GM12865 (cell line): Measurements from ENCODE around the gene P3H4.
"Not testable (repeated sequence)": the region's sequence is repeated elsewhere in the genome, so short reads cannot be mapped to it uniquely, and the experiment has no call there.

Experiments used
- DNase-seq: peaks from one replicate; pipeline ENCODE4 v3.0.0; 2010; ENCODE audit warnings: low read depth
- H3K4me3 ChIP-seq: 2 replicates; pipeline ENCODE4 v1.5.1; 2011; ENCODE audit warnings: mild to moderate bottlenecking, low read depth, low read length, control low read depth
- TF ChIP-seq, protein P1 (sequence below): IDR thresholded peaks from 2 replicates; pipeline ENCODE4 v1.5.1; 2011; ENCODE audit warnings: low read length, control low read depth, low read depth, inconsistent platforms; ENCODE audit not compliant: insufficient read depth; ENCODE audit errors: missing control alignments

The P3H4 gene

GRCh38 chr17:41811549-41812380 is at the start of gene P3H4:
TSS of gene P3H4 (minus strand) at chr17:41811949. CDS start at chr17:41811915, 34 bp downstream.
- TF ChIP-seq, protein P1, sequence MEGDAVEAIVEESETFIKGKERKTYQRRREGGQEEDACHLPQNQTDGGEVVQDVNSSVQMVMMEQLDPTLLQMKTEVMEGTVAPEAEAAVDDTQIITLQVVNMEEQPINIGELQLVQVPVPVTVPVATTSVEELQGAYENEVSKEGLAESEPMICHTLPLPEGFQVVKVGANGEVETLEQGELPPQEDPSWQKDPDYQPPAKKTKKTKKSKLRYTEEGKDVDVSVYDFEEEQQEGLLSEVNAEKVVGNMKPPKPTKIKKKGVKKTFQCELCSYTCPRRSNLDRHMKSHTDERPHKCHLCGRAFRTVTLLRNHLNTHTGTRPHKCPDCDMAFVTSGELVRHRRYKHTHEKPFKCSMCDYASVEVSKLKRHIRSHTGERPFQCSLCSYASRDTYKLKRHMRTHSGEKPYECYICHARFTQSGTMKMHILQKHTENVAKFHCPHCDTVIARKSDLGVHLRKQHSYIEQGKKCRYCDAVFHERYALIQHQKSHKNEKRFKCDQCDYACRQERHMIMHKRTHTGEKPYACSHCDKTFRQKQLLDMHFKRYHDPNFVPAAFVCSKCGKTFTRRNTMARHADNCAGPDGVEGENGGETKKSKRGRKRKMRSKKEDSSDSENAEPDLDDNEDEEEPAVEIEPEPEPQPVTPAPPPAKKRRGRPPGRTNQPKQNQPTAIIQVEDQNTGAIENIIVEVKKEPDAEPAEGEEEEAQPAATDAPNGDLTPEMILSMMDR: peak; percentile 75
- peak; percentile 72 for DNase-seq
- H3K4me3 ChIP-seq: peak within 1 kb of the TSS; percentile 59

DNA sequence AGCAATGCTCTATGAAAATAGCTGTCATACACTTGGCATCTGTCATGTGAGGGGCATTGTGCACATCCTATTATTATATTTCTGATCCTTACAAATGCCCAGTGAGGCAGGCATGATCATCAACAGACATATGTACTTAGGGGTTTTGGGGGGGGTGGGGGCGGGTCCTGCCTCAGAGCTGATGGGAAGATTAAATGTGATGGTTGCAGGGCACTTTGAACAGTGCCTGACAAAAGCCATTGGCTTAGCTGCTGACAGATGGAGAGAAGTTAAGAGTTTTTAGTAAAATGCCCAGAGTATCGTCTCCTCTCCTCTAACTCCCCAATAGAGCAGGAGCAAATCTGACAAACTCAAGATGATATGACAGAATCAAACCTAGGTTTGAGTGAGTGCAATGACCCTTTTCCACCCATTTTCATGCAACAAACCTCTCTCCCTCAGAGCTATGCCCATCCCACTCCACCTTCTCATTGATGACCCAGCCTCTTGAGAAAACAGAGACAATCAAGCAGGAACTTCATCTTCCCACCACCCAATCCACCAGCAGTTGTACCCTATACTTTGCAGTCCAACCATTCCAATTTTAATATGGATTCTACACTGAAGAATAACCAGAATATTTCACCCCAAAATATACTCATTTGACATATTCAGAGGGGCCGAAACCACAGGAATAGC is 48.6 kb upstream of the P3H4 start:
- TF ChIP-seq, protein P1: no peak
- no peak for DNase-seq
- no peak overlapping the region for H3K4me3 ChIP-seq

GRCh38 chr17:41851382-41851781 is 39.6 kb upstream of the P3H4 start:
- H3K4me3 ChIP-seq, DNase-seq: not testable (repeated sequence)

DNA sequence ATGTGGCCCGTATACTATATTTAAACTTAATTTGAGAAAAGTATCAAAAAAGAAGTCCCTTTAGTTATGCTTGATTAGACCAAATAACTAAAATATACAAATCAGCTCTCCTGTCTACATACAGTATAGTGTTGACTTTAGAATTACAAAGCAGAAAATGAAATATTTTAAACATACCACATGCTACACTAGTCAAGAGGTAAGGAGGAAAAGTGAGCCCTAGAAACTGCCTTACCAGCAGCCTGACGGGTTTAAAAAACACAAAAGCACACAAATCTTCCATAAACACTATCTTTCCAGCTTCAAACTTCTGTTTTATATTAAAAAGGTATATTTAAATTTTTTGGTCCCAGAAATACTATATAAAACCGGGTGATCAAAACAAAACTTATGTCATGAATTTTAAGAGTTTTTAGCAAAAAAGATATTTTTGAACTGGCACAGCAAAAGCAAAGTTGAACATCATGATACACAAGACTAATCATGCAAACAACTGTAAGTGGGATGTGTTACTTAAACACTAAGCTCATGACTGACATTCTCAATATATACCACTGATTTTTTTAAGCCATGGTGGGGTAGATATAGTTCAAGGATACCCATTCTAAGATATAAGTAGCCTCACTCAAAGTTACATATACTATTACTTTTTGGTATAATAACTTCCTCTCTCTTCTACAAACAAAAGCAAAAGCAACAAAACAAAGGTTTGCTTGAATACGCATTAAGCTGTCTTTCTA is 37.7 kb upstream of the P3H4 start:
- TF ChIP-seq, protein P1: no peak
- no peak overlapping the region for H3K4me3 ChIP-seq

DNA sequence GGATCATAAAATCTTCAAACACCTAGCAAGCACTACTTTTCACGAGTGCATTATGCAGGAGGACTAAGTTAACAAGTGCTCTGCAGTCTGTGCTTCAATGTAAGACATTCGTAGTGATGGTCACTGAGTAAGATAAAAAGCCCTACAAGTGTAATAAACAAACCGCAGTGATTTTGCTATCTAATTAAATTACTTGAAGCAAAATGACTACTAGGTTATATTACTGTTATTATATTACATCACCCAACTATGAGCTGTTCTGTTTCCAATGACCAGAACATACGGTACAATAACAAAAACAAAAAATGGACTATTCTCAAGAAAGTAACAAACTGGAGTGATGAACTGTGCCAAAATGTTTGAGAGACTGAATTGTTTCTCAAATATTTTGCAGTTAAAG is 37.0 kb upstream of the P3H4 start:
- no peak for DNase-seq
- TF ChIP-seq, protein P1: no peak
- H3K4me3 ChIP-seq: no peak overlapping the region

More for the DNA sequence above, 37.7 kb upstream of the P3H4 start:
- no peak for DNase-seq

GRCh38 chr17:41844971-41845370 is 33.2 kb upstream of the P3H4 start:
- H3K4me3 ChIP-seq: no peak overlapping the region
- TF ChIP-seq, protein P1: no peak
- DNase-seq: no peak

GRCh38 chr17:41840781-41841180 is 29.0 kb upstream of the P3H4 start:
- DNase-seq, H3K4me3 ChIP-seq: not testable (repeated sequence)

DNA sequence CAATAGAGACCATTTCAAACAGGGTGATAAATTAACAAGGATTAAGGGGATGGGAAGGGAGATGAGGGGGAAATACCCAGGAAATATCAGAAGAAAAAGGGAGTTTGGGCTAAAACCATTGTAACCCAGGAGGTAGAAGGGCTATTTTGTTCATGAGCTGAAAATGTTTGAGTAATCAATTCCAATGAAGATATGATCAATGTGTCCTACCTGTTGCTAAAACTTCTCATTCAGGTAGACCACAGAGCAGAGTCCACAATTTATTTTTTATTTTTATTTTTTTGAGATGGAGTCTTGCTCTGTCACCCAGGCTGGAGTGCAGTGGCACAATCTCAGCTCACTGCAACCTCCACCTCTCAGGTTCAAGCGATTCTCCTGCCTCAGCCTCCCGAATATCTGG is 27.7 kb upstream of the P3H4 start:
- not testable (repeated sequence) for DNase-seq, H3K4me3 ChIP-seq
